A549 treated with CpdA at 1 μM for 4 hours (cell line): Measurements from ENCODE around the gene LRP2BP. TPM values are rescaled to one million over a fixed set of nuclear protein-coding genes. Genes with fewer than 3 reads are reported as not detected.

ENCODE experiments used
- total RNA-seq: library from RNA; stranded (reverse); fragments of 200-300 nt; extraction: Qiagen RNA extraction; gene quantifications from 5 replicates; pipeline ENCODE4 v1.2.3, GENCODE V29; 2022; ENCODE audit warnings: low read depth

The LRP2BP gene
- 0.08 to 0.21 TPM (median 0.14 TPM) in 5 replicates for total RNA-seq

GRCh38 chr4:185395238-185395955 is at the start of gene LRP2BP:
LRP2BP (minus strand) TSS chr4:185395924; CDS start chr4:185378186, 17,738 bp downstream.

GRCh38 chr4:185425647-185426352 is 30.1 kb upstream of the LRP2BP start, which contains the start of gene UFSP2:
UFSP2 (minus strand) TSS chr4:185425964; CDS start chr4:185425868, 96 bp downstream.

GRCh38 chr4:185396724-185397385 is 1.1 kb upstream of the LRP2BP start, which contains the start of gene ANKRD37:
ANKRD37 (plus strand) TSS chr4:185396841; CDS start chr4:185396924, 83 bp downstream.

Other genes with a start within 250 kb of the LRP2BP start
- gene CFAP97, start 191.9 kb downstream of the LRP2BP start, total RNA-seq: 9.6 to 14.7 TPM (median 12.2 TPM) in 5 replicates
- gene SNX25, start 186.3 kb downstream of the LRP2BP start, total RNA-seq: 7.3 to 9.8 TPM (median 9.5 TPM) in 5 replicates
- 1.4 to 4.6 TPM (median 3.4 TPM) in 5 replicates for gene ANKRD37, start 917 bp upstream of the LRP2BP start, total RNA-seq
- 13.0 to 15.6 TPM (median 14.6 TPM) in 5 replicates for gene UFSP2, start 30.0 kb upstream of the LRP2BP start, total RNA-seq
- gene CCDC110, start 75.8 kb upstream of the LRP2BP start, total RNA-seq: not detected in 5 replicates
- 0.13 to 0.31 TPM (median 0.20 TPM) in 4 of 5 replicates, not detected in the other for gene PDLIM3, start 139.6 kb upstream of the LRP2BP start, total RNA-seq